ENCODE measurements around the gene LECT2. TPM values are rescaled to one million over a fixed set of nuclear protein-coding genes. Genes with fewer than 3 reads are reported as not detected.

The LECT2 gene
- polyA plus RNA-seq = not detected

GRCh38 chr5:135954899-135955298 is at the start of gene LECT2:
LECT2 (minus strand) TSS chr5:135954983; CDS start chr5:135954833, 150 bp downstream.
- H3K27me3 ChIP-seq (ENCODE audit: control insufficient read depth in 1 of 2, insufficient read depth in 2 of 2, low read length in 2 of 2) = peaks cover 0 to 3% of the 10 kb centered on the region in 2 donors
- no peaks in the 10 kb centered on the region for H3K9me3 ChIP-seq (ENCODE audit: control insufficient read depth in 2 of 2, insufficient read depth in 1 of 2, low read depth in 1 of 2, low read length in 1 of 2)
- no peak within 1 kb of the TSS for H3K4me3 ChIP-seq (ENCODE audit: low read depth in 1 of 2, low read length in 2 of 2)
- no peaks in the 10 kb centered on the region for H3K36me3 ChIP-seq (ENCODE audit: control insufficient read depth in 2 of 2, insufficient read depth in 2 of 2, low read length in 1 of 2)
- 87 to 93% methylated on average over 3 of the region's 3 CpGs for WGBS, 2 donors
- H3K4me1 ChIP-seq (ENCODE audit: control insufficient read depth in 2 of 2, insufficient read depth in 2 of 2, low read length in 1 of 2) = no peaks in the 10 kb centered on the region
- no peak within 1 kb of the TSS for H3K27ac ChIP-seq (ENCODE audit: low read depth in 2 of 2, low read length in 1 of 2)

- Histone ChIP-seq H3K4me1 (ENCODE audit: control insufficient read depth in 2 of 2, insufficient read depth in 2 of 2, low read length in 1 of 2) (no peaks in the 10 kb centered on the region), H3K36me3 (ENCODE audit: control insufficient read depth in 2 of 2, insufficient read depth in 2 of 2, low read length in 1 of 2) (no peaks in the 10 kb centered on the region), H3K27me3 (ENCODE audit: control insufficient read depth in 1 of 2, insufficient read depth in 2 of 2, low read length in 2 of 2) (peaks cover 0 to 5% of the 10 kb centered on the region in 2 donors), H3K27ac (ENCODE audit: low read depth in 2 of 2, low read length in 1 of 2) (no peak overlapping the region), H3K9me3 (ENCODE audit: control insufficient read depth in 2 of 2, insufficient read depth in 1 of 2, low read depth in 1 of 2, low read length in 1 of 2) (no peaks in the 10 kb centered on the region), H3K4me3 (ENCODE audit: low read depth in 1 of 2, low read length in 2 of 2) (no peak overlapping the region)
- 95% methylated on average over 3 of the region's 3 CpGs for WGBS, 2 donors
These were observed 49.7 kb upstream of the LECT2 start for GRCh38 chr5:136004436-136004835.

- Histone ChIP-seq H3K27me3 (ENCODE audit: control insufficient read depth in 1 of 2, insufficient read depth in 2 of 2, low read length in 2 of 2) (no peaks in the 10 kb centered on the region), H3K9me3 (ENCODE audit: control insufficient read depth in 2 of 2, insufficient read depth in 1 of 2, low read depth in 1 of 2, low read length in 1 of 2) (no peaks in the 10 kb centered on the region), H3K4me1 (ENCODE audit: control insufficient read depth in 2 of 2, insufficient read depth in 2 of 2, low read length in 1 of 2) (no peaks in the 10 kb centered on the region), H3K27ac (ENCODE audit: low read depth in 2 of 2, low read length in 1 of 2) (no peak overlapping the region), H3K36me3 (ENCODE audit: control insufficient read depth in 2 of 2, insufficient read depth in 2 of 2, low read length in 1 of 2) (no peaks in the 10 kb centered on the region), H3K4me3 (ENCODE audit: low read depth in 1 of 2, low read length in 2 of 2) (no peak overlapping the region)
- WGBS, 2 donors = 60 to 64% methylated on average over 5 of the region's 5 CpGs
These were observed 46.7 kb upstream of the LECT2 start for GRCh38 chr5:136001466-136001981.

GRCh38 chr5:136000932-136001331 is 46.1 kb upstream of the LECT2 start:
- Histone ChIP-seq H3K27me3 (ENCODE audit: control insufficient read depth in 1 of 2, insufficient read depth in 2 of 2, low read length in 2 of 2) (no peaks in the 10 kb centered on the region), H3K27ac (ENCODE audit: low read depth in 2 of 2, low read length in 1 of 2) (no peak overlapping the region), H3K36me3 (ENCODE audit: control insufficient read depth in 2 of 2, insufficient read depth in 2 of 2, low read length in 1 of 2) (no peaks in the 10 kb centered on the region), H3K4me3 (ENCODE audit: low read depth in 1 of 2, low read length in 2 of 2) (no peak overlapping the region), H3K4me1 (ENCODE audit: control insufficient read depth in 2 of 2, insufficient read depth in 2 of 2, low read length in 1 of 2) (no peaks in the 10 kb centered on the region), H3K9me3 (ENCODE audit: control insufficient read depth in 2 of 2, insufficient read depth in 1 of 2, low read depth in 1 of 2, low read length in 1 of 2) (no peaks in the 10 kb centered on the region)
- 80 to 83% methylated on average over 3 of the region's 3 CpGs for WGBS, 2 donors

GRCh38 chr5:136000147-136000546 is 45.4 kb upstream of the LECT2 start:
- no peaks in the 10 kb centered on the region for H3K9me3 ChIP-seq (ENCODE audit: control insufficient read depth in 2 of 2, insufficient read depth in 1 of 2, low read depth in 1 of 2, low read length in 1 of 2)
- H3K4me1 ChIP-seq (ENCODE audit: control insufficient read depth in 2 of 2, insufficient read depth in 2 of 2, low read length in 1 of 2) = no peaks in the 10 kb centered on the region
- no peak overlapping the region for H3K4me3 ChIP-seq (ENCODE audit: low read depth in 1 of 2, low read length in 2 of 2)
- no peak overlapping the region for H3K27ac ChIP-seq (ENCODE audit: low read depth in 2 of 2, low read length in 1 of 2)
- no peaks in the 10 kb centered on the region for H3K36me3 ChIP-seq (ENCODE audit: control insufficient read depth in 2 of 2, insufficient read depth in 2 of 2, low read length in 1 of 2)
- WGBS, 2 donors = 88 to 92% methylated on average over 2 of the region's 2 CpGs
- H3K27me3 ChIP-seq (ENCODE audit: control insufficient read depth in 1 of 2, insufficient read depth in 2 of 2, low read length in 2 of 2) = no peaks in the 10 kb centered on the region

- Histone ChIP-seq H3K4me1 (ENCODE audit: control insufficient read depth in 2 of 2, insufficient read depth in 2 of 2, low read length in 1 of 2) (no peaks in the 10 kb centered on the region), H3K4me3 (ENCODE audit: low read depth in 1 of 2, low read length in 2 of 2) (no peak overlapping the region), H3K27me3 (ENCODE audit: control insufficient read depth in 1 of 2, insufficient read depth in 2 of 2, low read length in 2 of 2) (peaks cover 0 to 2% of the 10 kb centered on the region in 2 donors), H3K27ac (ENCODE audit: low read depth in 2 of 2, low read length in 1 of 2) (no peak overlapping the region), H3K9me3 (ENCODE audit: control insufficient read depth in 2 of 2, insufficient read depth in 1 of 2, low read depth in 1 of 2, low read length in 1 of 2) (no peaks in the 10 kb centered on the region), H3K36me3 (ENCODE audit: control insufficient read depth in 2 of 2, insufficient read depth in 2 of 2, low read length in 1 of 2) (no peaks in the 10 kb centered on the region)
- 69 to 77% methylated on average over 8 of the region's 8 CpGs for WGBS, 2 donors
These were observed 44.8 kb upstream of the LECT2 start for GRCh38 chr5:135999406-136000139.

- Histone ChIP-seq H3K9me3 (ENCODE audit: control insufficient read depth in 2 of 2, insufficient read depth in 1 of 2, low read depth in 1 of 2, low read length in 1 of 2) (no peaks in the 10 kb centered on the region), H3K4me1 (ENCODE audit: control insufficient read depth in 2 of 2, insufficient read depth in 2 of 2, low read length in 1 of 2) (no peaks in the 10 kb centered on the region), H3K27ac (ENCODE audit: low read depth in 2 of 2, low read length in 1 of 2) (no peak overlapping the region), H3K36me3 (ENCODE audit: control insufficient read depth in 2 of 2, insufficient read depth in 2 of 2, low read length in 1 of 2) (no peaks in the 10 kb centered on the region), H3K27me3 (ENCODE audit: control insufficient read depth in 1 of 2, insufficient read depth in 2 of 2, low read length in 2 of 2) (peaks cover 0 to 2% of the 10 kb centered on the region in 2 donors), H3K4me3 (ENCODE audit: low read depth in 1 of 2, low read length in 2 of 2) (no peak overlapping the region)
- WGBS, 2 donors = 67 to 87% methylated on average over 6 of the region's 6 CpGs
These were observed 44.1 kb upstream of the LECT2 start for GRCh38 chr5:135998889-135999288.

- Histone ChIP-seq H3K4me1 (ENCODE audit: control insufficient read depth in 2 of 2, insufficient read depth in 2 of 2, low read length in 1 of 2) (no peaks in the 10 kb centered on the region), H3K27ac (ENCODE audit: low read depth in 2 of 2, low read length in 1 of 2) (no peak overlapping the region), H3K27me3 (ENCODE audit: control insufficient read depth in 1 of 2, insufficient read depth in 2 of 2, low read length in 2 of 2) (peaks cover 0 to 2% of the 10 kb centered on the region in 2 donors), H3K4me3 (ENCODE audit: low read depth in 1 of 2, low read length in 2 of 2) (no peak overlapping the region), H3K36me3 (ENCODE audit: control insufficient read depth in 2 of 2, insufficient read depth in 2 of 2, low read length in 1 of 2) (no peaks in the 10 kb centered on the region), H3K9me3 (ENCODE audit: control insufficient read depth in 2 of 2, insufficient read depth in 1 of 2, low read depth in 1 of 2, low read length in 1 of 2) (no peaks in the 10 kb centered on the region)
- WGBS, 2 donors = 69 to 81% methylated on average over 8 of the region's 8 CpGs
These were observed 43.0 kb upstream of the LECT2 start for GRCh38 chr5:135997673-135998335.

- no peak overlapping the region for H3K27ac ChIP-seq (ENCODE audit: low read depth in 2 of 2, low read length in 1 of 2)
- WGBS, 2 donors = 84 to 94% methylated on average over 2 of the region's 2 CpGs
- no peaks in the 10 kb centered on the region for H3K36me3 ChIP-seq (ENCODE audit: control insufficient read depth in 2 of 2, insufficient read depth in 2 of 2, low read length in 1 of 2)
- no peaks in the 10 kb centered on the region for H3K9me3 ChIP-seq (ENCODE audit: control insufficient read depth in 2 of 2, insufficient read depth in 1 of 2, low read depth in 1 of 2, low read length in 1 of 2)
- no peak overlapping the region for H3K4me3 ChIP-seq (ENCODE audit: low read depth in 1 of 2, low read length in 2 of 2)
- peaks cover 0 to 2% of the 10 kb centered on the region in 2 donors for H3K27me3 ChIP-seq (ENCODE audit: control insufficient read depth in 1 of 2, insufficient read depth in 2 of 2, low read length in 2 of 2)
- H3K4me1 ChIP-seq (ENCODE audit: control insufficient read depth in 2 of 2, insufficient read depth in 2 of 2, low read length in 1 of 2) = no peaks in the 10 kb centered on the region
These were observed 41.8 kb upstream of the LECT2 start for GRCh38 chr5:135996611-135997010.
